H54 (cell line): ENCODE results near the gene CALML4.

Experiments used
- DNase-seq: peaks from one replicate; pipeline ENCODE4 v3.0.0; 2011; ENCODE audit warnings: low spot score, mixed read lengths; ENCODE audit not compliant: insufficient read length
- FAIRE-seq: peaks from 3 replicates; lab custom pipeline; 2011; peaks lifted over from hg19 to GRCh38; lab: Jason Lieb, UNC
- POLR2A ChIP-seq: IDR thresholded peaks from 2 replicates; pipeline ENCODE4 v1.6.1; 2011; ENCODE audit warnings: low read depth, mild to moderate bottlenecking, low read length

CALML4 gene

GRCh38 chr15:68199340-68199739 is 5.8 kb downstream of the CALML4 start:
- DNase-seq (no peak), FAIRE-seq (no peak)
- no peak for TF ChIP-seq POLR2A

GRCh38 chr15:68197661-68198437 is 7.3 kb downstream of the CALML4 start:
- no peak for FAIRE-seq

GRCh38 chr15:68197170-68197492 is 8.0 kb downstream of the CALML4 start:
- no peak for DNase-seq
- no peak for TF ChIP-seq POLR2A
- FAIRE-seq: no peak

More at GRCh38 chr15:68197661-68198437, 7.3 kb downstream of the CALML4 start:
- no peak for DNase-seq
- no peak for TF ChIP-seq POLR2A

GRCh38 chr15:68196445-68197169 is 8.5 kb downstream of the CALML4 start:
- TF ChIP-seq POLR2A: no peak
- FAIRE-seq (no peak), DNase-seq (no peak)

- no peak for FAIRE-seq
- TF ChIP-seq POLR2A: no peak
- DNase-seq: no peak
These were observed 9.6 kb downstream of the CALML4 start for GRCh38 chr15:68195336-68196112.

GRCh38 chr15:68192804-68193486 is 12.2 kb downstream of the CALML4 start:
- TF ChIP-seq POLR2A: no peak
- DNase-seq (no peak), FAIRE-seq (no peak)

- FAIRE-seq: no peak
- no peak for TF ChIP-seq POLR2A
These were observed 13.0 kb downstream of the CALML4 start for GRCh38 chr15:68192117-68192516.

GRCh38 chr15:68191555-68191954 is 13.6 kb downstream of the CALML4 start:
- DNase-seq (no peak), FAIRE-seq (no peak)
- TF ChIP-seq POLR2A: no peak

More at GRCh38 chr15:68192117-68192516, 13.0 kb downstream of the CALML4 start:
- DNase-seq: no peak

GRCh38 chr15:68190048-68190447 is 15.1 kb downstream of the CALML4 start:
- no peak for FAIRE-seq
- DNase-seq: no peak
- TF ChIP-seq POLR2A: no peak

- DNase-seq (no peak), FAIRE-seq (no peak)
- no peak for TF ChIP-seq POLR2A
These were observed 16.5 kb downstream of the CALML4 start for GRCh38 chr15:68188647-68189046.

- no peak for FAIRE-seq
- no peak for TF ChIP-seq POLR2A
- DNase-seq: no peak
These were observed 17.6 kb downstream of the CALML4 start for GRCh38 chr15:68187559-68187958.

GRCh38 chr15:68186671-68187397 is 18.3 kb downstream of the CALML4 start:
- no peak for FAIRE-seq
- TF ChIP-seq POLR2A: no peak
- no peak for DNase-seq

- DNase-seq: no peak
- FAIRE-seq: no peak
- no peak for TF ChIP-seq POLR2A
These were observed 20.3 kb downstream of the CALML4 start for GRCh38 chr15:68184616-68185480.
